Hematopoietic multipotent progenitor cell treated with erythropoietin and hydrocortisone succinate and interleukin-3 and kit ligand, for 4 days (in vitro differentiated cells): ENCODE results near the gene TBC1D17.

Source experiments
- DNase-seq: peaks from one replicate; pipeline ENCODE4 v3.0.0-alpha.2; 2015

TBC1D17 gene

DNA sequence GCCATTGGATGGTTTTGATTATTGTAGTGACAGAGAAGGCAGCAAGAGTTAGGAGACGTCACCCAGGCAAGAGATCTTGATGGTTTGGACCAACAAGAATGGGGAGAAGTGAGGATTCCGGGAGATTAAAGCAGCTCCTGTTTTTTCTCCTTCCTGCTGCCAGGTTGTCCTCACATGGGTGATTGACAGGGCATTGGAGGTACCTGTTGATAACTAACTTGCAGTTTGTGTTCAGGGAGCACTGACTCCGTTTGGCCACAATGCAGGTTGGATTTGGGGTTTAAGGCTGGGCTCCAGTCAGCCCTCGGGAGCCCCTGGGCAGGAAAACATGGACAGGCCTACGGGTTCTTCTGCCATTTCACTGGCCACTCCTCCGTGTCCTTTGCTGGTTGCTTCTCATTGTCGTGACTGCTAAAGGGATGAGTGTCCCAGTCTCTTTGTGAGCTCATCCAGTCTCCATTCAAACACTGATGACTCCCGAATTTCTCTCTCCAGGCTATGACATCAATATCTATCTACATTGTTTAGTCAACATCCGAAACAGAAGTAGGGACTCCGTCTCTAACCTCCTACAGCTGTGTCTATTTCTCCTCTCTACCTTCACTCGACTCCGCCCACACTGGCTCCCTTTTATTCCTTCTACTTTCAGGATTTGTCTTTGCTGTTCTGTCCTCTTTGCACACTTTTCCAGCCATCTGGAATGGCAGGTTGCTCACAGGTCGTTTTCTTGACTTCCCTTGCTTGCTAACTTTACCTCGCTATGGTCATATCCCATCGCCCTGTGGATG is 27.9 kb upstream of the TBC1D17 start:
- DNase-seq = no peak

DNA sequence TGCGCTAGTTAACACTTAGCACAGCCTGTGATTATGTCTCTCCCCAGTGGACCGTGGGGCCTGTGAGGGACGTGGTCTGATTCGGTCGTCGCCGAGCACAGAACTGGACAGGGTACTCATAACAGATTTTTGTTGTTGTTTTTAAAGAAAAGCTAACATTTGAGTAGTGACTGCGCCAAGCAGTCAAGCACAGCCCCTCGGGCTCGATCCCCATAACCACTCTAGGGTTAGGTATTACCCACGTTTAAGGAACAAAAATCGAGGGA is 27.3 kb upstream of the TBC1D17 start:
- DNase-seq = no peak

DNA sequence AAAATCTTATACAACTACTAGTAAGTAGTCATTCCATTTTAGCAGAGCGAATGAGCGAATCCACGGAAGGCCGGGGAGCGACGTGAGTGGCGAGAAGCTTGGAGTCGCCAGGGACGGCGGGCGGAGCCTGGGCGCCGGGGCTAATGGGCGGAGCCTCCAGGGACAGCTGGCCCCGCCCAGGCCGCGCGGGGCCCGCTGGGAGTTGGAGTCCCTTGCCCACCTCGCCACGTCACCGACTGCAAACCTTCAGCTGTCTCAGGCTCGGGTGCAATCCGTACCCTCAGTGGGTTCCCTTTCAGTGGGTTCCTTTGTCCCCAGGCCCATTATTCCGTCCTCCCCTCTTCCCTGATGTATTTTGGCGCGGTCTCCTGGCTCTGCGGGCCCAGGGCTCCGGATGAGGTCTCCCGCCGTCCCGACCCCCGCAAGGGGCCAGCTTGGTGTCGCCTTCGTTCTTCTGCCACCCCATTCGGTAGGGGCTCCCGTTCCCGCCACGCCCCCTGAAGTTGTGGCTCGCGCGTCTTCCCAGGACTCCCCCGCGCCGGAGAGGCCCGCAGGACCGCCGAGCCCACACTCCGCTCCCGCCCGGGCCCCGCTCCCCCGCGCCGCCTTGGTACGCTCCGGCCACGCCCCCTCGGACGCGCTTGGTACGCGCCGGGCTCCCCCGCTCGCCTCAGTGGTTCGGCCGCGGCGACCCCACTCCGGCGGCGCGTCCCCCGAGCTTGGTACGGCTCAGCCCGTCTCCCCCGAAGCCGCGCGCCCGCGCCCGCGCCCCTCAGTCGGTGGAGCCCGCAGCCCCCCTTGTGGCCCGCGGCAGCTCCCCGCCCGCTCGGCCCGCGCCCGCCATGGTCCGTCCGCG is 26.8 kb upstream of the TBC1D17 start, which contains the start of gene PTOV1:
TSS of gene PTOV1 (plus strand) at position 673 of the 856 bp plus-strand sequence.
- peak; percentile 96 for DNase-seq

DNA sequence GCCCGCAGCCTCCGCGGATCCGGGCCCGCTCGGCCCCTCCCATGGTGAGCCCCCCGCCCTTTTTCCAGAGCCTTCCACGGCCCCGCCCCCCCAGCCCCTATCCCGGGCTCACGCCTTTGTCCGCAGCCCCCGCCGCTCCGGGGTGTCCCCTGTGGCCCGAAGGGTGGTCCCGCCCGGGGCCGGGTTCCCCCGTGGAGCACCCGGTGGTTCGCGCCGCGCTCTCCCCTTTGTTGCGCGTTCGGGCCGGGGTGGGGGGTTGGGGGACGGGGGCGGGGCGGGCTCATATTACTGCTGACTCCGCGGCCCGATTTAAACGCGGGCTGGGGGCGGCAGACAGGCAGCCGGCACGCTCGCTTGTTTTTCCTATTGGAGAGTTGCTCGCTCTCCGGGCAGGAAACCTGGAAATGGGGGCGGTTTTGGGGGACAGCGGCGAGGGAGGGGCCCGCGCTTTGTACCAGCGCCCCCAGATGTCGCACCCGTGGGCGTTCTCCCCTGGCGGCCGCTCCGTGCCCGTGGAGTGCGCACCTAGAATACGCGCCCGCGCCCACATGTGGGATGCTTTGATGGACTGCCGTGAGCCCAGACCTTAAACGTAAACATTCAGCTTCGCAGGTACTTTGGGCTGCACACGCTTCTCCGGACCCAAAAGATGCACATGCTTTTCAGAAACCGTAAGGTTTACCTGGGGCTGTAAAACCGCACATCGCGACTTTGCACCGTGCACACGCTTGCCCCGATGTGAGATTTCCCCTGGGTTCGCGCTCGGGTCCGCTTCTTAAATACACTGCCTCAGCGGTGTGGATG is 25.8 kb upstream of the TBC1D17 start:
- no peak for DNase-seq

DNA sequence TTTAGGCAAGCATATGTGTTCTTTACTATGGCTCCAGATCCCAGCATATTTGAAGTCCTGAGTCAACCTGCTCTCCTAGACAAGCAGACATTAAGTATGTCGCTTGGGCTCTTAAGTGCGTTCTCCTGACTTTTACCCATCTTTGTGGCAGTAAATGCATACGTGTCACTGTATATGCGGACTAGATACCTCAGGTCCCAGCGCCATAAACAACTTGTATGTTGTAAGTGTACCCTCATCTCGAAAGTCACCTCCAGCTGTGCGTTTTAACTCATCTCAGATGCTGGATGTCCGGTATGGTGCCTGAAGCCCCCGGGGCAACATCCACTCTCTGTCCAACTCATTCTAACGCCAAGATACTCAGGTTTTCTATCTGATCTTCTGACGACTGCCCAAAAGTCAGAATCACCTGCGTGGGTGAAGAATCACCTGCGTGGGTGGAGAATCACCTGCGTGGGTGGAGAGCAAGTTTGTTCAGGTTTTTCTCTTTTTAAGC is 24.8 kb upstream of the TBC1D17 start:
- DNase-seq = no peak

DNA sequence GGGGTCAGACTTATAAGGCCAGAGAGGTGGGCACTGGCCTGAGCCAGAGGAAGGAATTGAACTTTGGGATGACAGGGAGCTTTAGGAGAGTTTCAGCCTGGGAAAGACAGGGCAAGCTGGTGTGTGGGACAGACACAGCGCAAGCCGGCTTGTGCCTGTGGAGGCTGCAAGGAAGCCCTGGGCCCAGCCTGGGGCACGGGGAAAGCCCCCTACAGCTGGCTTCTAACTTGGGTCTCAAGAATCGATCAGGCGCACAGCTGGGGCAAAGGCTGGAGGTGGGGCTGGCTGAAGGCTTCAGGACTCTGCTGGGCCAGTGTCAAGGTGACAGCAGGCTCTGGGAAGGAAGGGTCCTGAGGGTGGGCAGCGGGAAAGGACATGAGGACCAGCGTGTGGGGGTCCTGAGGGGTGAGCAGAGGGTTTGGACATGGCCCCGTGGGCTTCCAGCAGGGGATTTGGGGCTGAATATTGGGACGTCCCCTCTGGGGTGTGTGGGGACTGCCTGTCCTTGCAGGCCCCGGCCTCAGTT is 23.6 kb upstream of the TBC1D17 start:
- no peak for DNase-seq

DNA sequence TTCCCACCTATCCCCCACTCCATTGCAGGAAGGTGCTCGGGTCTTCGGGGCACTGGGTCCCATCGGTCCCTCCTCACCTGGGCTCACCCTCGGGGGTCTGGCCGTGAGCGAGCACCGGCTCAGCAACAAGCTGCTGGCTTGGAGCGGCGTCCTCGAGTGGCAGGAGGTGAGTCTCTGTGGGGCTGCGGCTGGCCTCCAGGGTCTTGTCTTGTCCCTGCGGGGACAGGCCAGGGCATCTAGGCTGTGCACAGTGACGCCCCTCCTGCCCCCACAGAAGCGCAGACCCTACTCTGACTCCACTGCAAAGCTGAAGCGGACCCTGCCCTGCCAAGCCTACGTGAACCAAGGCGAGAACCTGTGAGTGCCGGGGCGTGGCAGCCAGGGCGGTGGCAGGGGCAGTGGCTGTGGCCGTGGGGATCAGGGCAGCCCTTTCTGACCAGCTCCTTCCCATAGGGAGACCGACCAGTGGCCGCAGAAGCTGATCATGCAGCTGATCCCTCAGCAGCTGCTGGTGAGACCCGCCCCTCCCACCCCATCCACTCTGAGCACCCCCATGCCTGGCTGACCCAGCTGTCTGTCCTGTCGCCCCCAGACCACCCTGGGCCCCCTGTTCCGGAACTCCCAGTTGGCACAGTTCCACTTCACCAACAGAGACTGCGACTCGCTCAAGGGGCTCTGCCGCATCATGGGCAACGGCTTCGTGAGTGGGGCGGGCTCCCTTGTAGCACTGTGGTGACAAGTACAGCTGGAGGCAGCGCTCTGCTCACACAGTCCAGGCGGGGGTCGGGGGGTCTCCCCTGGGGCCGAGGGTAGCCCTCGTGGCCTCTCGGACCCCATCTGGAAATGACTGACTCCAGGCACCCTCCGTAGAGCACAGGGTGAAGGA is 22.9 kb upstream of the TBC1D17 start:
- DNase-seq = no peak

DNA sequence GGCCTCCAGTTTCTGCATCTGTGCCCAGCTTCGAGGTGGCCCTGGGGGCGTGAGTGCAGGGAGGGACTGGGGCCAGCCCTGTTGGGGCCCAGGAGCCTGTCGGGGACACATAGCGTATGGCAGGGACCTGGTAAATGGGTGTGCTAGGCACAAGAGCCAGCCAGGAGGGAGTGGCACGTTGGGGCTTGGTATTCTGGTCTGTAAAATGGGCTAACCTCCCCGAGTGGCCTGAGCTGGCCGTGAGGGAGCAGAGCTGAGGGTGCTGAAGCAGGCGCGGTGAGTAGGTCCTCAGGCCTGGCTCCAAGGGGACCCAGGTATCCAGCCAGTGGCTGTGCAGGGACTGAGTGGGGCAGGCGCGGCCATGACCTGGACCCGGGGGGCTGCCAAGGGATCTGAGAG is 22.2 kb upstream of the TBC1D17 start:
- DNase-seq = no peak

DNA sequence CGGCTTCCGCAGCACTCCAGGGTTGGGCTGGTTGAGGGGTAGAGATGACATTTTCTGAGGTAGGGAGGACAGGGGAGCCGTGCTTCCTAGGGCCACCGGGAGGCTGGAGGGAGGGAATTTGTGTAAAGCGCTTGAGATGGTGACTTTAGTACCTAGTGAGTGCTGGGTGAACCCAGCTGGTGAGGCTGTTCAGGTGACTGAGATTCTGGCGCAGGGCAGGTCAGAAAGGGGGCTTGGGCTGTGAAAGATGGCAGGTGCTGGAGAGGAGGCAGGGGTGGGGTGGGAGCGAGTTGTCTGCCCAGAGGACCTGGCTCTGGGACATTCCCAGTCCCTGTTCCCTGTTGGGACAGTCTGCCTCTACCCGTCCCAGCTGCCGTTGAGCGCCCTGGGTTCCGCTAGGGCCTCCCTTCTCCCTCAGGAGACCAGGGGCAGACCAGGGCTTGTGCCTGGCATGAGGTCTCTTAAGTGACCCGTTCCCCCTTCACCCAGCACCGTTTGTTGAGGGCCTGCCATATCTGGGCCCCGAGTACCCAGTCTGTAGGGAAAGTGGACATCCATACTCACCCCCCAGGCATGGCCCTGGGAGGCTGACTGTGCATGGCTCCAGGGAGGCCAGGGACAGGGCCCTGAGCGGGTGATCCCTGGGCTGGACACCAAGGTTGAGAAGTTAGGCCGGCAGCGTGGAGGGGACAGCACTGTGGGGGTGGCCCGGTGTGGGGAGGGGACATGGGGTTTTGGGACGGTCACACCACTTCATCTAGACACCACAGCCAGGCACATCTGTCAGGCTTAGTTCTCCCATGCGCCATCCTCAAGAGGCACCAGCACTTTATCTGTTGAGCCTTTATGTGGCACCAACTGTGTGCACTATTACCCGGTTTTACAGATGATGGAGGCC is 21.6 kb upstream of the TBC1D17 start:
- no peak for DNase-seq

DNA sequence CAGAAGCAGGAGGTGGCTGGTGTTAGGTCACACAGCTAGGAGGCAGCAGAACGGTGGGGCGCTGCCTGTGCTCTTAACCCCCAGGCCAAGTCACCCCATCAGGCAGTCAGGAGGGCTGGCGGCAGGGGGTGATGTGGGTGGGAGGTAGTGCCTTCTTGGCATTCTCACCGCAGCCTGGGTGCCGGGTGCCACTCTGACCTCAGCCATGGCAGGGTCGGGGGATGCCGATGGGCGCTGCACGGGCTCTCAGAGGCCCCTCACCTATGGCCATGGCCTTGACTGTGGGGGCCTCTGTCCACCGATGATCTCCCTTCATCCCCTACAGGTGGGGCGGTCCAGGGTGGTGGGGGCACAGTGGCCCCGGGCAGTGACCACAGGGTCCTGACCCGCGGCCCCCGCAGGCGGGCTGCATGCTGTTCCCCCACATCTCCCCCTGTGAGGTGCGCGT is 20.9 kb upstream of the TBC1D17 start:
- DNase-seq = no peak

DNA sequence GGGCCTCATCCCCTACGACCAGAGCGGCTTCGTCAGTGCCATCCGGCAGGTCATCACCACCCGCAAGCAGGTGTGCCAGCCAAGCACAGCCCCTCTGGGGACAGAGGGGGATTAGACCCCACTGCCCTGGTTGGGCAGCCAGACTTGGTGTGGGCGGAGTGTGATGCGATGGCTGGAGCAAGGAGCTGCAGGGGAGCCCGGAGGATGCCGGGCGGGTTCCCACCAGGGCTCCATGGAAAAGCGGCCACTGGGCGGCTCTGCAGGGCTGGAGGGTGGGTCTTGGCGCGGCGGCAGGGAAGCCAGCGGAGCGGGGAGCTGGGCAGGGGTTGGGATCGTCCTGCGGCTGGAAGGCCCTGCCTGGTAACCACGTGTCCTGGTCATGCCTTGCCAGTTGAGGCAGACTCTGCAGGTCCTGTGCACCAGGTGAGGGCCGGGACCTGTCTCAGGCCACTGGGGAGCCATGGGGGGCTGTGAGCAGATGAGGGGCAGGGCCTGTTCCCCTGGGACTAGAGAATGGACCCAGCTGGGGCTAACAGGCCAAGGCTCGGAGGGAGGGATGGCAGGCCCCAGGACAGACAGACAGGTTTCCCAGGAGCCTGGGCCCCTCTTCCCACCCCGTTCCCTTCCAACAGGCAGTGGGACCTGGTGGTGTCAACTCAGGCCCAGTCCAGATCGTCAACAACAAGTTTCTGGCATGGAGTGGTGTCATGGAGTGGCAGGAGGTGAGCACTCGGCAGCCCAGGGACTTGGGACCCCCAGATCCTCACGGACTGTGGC is 20.3 kb upstream of the TBC1D17 start:
- DNase-seq = no peak

DNA sequence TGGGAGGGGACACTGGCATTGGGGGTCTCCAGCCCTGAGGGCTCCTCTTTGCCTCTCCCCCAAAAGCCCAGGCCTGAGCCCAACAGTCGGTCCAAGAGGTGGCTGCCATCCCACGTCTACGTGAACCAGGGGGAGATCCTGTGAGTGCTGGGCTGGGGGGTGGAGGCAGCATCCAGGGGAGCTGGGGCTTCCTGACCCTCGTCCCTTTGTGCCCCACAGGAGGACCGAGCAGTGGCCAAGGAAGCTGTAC is 19.7 kb upstream of the TBC1D17 start:
- no peak for DNase-seq

DNA sequence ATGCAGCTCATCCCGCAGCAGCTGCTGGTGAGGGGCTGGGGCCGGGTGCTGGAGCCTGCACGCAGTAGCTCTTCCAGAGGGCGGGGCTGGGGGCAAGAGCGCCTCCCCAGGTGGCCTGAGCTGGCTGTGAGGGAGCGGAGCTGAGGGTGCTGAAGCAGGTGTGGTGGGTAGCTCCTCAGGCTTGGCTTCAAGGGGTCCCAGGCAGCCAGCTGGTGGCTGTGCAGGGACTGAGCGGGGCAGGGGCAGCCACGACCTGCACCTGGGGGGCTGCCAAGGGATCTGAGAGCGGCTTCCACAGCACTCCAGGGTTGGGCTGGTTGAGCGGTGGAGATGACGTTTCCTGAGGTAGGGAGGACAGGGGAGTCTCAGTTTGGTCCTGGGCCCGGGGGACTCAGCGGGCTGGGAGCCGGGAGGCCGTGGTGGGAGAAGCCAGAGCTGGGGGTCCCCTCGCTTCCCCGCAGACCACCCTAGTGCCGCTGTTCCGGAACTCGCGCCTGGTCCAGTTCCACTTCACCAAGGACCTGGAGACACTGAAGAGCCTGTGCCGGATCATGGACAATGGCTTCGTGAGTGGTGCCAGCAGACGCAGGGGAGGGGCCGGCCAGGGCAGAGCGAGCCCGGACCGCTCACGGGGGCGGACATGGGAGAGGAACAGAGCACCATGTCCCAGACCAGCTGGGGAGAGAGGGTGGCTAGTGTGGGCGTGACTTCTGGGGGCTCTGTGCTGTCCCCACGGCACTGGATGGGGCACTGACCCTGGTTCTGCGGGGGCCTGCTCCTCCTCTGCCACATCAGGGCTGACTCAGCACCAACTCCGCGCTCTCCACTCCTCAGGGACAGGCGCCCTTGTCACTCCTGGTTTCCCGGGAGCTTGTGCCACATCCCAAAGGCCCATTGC is 19.2 kb upstream of the TBC1D17 start:
- no peak for DNase-seq

DNA sequence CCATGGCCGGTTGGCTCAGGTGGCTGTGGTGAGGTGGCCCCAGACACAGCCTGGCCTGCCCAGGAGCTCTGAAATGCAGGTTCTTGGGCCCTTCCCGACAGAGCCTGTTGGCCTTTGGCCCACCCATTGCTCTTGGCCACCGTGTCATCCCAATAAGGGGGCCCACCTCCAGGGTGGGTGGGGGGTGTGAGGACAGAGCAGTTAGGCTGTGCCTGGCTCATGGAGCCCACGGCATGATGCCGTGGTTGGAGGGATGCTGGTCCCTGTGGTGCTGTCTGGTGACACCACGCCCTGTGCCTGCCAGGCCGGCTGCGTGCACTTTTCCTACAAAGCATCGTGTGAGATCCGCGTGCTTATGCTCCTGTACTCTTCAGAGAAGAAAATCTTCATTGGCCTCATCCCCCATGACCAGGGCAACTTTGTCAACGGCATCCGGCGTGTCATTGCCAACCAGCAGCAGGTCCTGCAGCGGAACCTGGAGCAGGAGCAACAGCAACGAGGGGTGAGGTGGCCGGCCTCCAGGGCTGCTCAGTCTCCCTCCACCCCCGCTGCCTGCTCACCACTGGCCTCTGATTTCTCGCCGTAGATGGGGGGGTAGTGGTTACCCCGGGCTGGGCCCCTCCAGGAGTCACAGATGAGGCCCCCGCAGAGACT is 17.7 kb upstream of the TBC1D17 start:
- no peak for DNase-seq

DNA sequence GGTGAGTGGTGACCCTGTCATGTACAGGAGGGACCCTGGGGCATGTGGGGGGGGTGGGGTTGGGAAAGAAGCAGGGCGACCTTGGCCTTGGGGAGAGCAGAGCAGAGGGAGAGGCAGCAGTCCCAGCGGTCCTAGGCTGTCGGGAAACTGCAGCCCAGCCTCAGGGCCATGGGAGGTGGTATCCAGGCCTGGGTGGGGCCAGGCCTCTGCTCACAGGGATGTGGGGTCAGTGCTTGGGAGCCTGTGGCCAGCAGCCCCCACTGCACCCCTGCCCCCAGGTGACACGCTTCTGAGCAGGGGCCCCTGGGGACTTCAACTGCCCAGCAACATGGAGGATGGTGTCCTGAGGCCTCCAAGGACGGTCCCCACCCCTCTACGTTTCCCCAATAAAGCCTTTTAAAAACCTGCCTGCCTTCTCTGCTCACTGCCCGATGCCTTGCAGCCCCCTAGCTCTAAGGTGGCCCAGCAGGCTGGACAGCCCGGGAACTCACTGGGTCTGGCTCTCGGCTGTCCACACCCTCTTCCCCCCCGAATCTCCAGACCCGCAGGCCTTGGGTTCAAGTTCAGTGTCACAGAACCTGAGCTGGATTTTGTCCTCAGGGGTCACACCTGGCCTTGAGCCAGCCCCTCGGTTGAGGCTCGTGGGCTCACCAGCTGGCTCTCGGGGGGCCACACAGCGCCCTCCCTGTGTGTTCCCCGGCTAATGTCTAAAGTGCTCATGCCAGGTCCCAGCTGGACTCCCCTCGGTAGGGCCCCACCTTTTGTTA is 17.0 kb upstream of the TBC1D17 start:
- DNase-seq = no peak

DNA sequence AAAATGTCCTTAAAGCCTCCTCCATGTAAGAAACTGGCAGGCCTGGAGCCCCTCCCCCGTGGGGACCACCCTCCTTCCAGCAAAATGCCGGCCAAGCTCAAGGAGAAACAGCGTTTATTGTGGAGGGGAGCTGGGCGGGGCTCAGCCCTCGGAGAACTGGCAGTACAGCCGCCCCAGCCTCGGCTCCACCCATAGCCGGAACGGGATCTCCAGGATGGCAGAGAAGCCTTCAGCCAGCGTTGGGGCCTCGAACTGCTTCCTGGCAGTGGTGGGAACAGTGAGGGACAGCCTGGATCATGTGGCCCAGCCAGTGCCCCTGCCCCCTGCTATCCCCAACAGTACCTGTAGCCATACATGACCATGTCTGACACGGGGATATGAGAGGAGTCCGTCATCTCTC is 16.4 kb upstream of the TBC1D17 start:
- no peak for DNase-seq

DNA sequence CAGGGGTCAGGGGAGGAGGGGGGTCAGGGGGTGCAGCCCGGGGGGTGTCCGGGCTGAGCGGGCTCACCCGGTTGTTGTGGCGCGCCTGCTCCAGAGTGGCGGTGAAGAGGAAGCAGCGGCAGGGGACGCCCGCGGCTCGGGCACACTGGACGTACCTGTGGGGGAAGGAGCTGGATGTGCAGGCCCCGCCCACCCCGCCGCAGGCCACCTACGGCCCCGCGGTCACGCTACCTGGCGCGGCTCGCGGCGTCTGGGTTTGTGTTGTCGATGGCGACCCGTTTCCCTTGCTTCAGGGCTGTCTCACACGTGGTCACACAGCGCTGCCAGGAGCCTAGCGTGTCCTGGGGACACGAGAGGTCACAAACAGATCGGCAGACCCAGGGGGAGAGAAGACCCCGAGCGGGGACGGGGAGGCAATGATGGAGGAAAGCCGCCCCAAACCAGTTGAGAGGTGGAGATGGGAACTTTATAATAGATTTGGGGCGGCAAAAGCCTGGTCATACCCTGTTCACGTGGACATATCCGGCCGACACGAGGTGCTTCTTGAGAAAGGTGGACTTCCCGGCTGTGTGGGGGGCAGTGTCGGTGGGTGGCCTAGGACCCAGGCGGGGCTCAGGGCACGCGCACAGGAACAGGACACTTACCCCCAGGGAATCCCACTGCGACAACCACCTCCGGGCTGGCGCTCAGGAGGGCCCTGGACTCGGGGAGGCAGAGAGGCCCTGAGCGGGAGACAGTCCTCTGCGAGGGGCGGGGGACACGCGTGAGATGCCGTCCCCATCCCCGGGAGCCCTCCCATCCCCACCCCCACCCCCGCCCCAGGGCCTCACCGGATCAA is 15.7 kb upstream of the TBC1D17 start:
- DNase-seq = no peak
